GM19397 (cell line): Measurements from ENCODE around the gene B3GALT4.
A peak's percentile ranks its signal among the peaks of the same experiment; 100 is the strongest.
"Not testable (repeated sequence)": the region's sequence is repeated elsewhere in the genome, so short reads cannot be mapped to it uniquely, and the experiment has no call there.

Experiments
- ATAC-seq: cut with Tn5 transposase; IDR thresholded peaks from one replicate; pipeline ENCODE4 v1.9.1; 2021; ENCODE audit warnings: mild to moderate bottlenecking, moderate library complexity; ENCODE audit not compliant: unreplicated experiment

B3GALT4 gene

DNA sequence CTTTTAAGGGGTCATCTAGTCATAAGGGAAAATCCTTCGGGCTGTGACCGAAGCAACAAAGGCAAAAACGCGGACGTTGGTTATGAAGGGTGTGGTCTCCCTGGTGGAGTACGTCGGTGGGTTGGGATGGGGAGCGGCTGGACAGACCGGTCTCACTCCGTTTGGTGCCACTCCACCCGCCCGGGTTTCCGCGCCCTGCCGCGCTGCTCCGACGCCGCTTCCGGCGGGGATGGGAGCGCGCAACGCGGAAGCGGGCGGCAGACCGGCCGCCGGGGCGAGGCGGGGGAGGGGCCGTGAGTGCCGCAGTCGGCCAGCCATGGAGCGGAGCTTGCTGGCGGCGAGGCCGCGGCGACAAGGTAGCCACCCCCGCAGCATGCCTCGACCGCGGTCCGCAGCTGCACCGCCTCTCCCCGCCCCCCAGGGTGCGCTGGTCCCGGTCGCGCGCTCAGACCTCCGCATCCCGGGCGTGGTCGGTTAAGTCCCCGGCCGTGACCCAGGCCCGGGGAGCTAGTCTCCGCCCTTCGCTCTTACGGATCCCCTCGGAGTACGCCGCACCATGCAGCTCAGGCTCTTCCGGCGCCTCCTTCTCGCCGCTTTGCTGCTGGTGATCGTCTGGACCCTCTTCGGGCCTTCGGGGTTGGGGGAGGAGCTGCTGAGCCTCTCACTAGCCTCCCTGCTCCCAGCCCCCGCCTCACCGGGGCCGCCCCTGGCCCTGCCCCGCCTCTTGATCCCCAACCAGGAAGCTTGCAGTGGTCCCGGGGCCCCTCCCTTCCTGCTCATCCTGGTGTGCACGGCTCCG is at the start of gene B3GALT4:
TSS of gene B3GALT4 (plus strand) at position 260 of the 799 bp plus-strand sequence. CDS start at position 557, 297 bp downstream.
- peak; percentile 48 for ATAC-seq

DNA sequence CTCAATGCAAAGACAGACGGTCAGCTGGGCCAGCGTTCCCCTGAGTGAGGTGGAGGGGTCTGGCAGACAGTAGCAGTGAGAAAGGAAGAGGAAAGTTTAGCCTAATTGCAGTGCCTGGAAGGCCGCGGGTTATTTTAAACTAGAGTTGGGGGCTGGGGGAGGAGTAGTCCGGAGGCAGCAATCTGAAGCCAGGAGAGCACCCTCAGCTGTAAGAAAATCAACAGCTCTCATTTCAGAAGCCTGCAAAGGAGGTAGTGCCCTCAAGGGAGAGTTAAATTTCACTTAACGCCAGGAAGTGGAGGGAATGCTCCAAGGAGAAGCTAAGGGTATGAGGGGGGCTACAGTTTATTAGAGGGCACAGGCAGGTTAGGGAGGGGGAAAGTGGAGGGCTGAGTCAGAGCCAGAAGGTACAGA is 41.7 kb upstream of the B3GALT4 start:
- no peak for ATAC-seq

DNA sequence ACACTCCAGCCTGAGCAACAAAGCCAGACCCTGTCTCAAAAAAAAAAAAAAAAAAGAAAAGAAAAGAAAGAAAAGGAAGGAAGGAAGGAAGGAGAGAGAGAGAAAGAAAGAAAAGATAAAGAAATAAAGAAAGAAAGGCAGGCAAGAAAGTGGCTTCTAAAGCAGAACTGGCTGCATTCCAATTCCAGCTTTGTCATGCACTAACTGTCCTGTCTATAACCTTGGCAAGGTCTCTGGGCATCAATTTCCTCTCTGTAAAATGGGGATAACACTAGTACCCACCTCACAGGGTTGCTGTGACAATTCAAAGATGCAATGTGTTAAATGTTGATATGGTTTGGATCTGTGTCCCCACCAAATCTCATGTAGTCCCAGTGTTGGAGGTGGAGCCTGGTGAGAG is 40.6 kb upstream of the B3GALT4 start:
- ATAC-seq = no peak

- ATAC-seq = no peak
Measured at GRCh38 chr6:33236852-33237251, 40.1 kb upstream of the B3GALT4 start.

GRCh38 chr6:33237741-33238140 is 39.2 kb upstream of the B3GALT4 start:
- ATAC-seq = no peak

DNA sequence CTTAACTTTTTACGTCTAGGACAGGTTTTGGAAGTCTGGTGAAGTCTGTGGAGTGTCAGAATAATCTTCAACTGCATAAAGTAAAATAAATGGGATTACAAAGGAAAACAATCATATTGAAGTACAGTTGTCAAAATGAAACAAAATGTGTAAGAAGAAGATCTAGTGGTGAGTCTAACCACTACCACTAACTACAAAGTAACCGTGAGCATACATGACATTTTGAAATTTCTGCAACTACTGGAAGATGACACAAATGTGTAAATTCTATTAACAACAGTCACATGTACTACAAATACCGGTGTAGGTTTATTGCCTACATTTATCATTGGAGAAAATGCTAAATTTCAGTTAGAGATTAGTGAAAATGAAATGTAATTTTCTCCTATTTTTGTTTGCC is 35.0 kb upstream of the B3GALT4 start:
- no peak for ATAC-seq

DNA sequence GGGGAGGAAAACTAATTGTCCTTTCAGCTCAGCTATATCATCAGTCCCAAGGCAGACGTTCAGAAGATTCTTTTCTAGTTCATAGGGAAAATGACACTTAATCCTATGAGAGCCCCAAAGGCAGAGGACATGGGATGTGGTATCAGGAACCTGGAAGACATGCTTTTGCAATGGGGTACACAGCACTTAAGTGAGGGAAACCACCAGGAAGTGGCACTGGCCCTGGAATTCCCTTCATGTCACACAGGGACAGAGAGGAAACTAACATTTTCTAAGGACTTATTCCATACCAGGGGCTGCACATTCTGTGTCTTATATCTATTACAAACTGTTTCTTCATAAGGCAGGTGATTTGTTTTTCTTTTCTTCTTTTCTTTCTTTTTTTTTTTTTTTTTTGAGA is 33.4 kb upstream of the B3GALT4 start:
- no peak for ATAC-seq

DNA sequence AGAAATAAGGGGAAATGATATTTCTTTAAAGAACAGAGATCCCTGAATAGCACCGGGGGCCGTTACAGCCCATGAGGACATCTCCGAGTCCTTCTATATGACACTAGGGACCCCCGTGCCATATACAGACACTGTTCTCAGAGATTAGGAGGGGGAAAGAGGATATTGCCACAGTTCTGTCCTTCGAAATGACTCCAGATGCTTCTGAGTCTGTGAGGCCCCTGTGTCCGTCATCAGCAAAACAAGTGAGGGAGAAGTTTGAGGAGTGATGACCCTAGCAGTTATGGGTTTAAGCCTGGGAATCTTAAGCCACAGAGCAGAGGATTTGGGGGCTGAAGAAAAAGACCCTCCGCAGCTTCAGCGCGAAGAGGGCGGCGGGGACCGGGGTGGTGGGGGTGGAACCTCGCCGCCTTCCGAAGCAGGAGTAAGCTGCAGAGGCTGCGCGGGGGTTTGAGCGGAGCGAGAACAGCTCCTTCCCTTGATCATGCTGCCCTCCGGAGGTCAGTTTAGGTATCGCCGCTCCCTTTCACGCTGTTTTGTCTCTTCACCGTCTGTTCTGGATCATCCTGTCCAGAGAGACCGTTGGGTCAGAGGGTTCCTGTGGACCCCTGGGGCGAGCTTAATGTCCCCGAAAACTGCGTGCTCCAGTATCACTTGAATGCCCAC is 28.8 kb upstream of the B3GALT4 start:
- peak; percentile 28 for ATAC-seq

GRCh38 chr6:33248643-33248931 is 28.3 kb upstream of the B3GALT4 start:
- ATAC-seq = peak; percentile 6

GRCh38 chr6:33248932-33249731 is 27.8 kb upstream of the B3GALT4 start:
- peak; percentile 83 for ATAC-seq

- ATAC-seq = peak; percentile 5
Measured at GRCh38 chr6:33249732-33250630, 26.9 kb upstream of the B3GALT4 start.

DNA sequence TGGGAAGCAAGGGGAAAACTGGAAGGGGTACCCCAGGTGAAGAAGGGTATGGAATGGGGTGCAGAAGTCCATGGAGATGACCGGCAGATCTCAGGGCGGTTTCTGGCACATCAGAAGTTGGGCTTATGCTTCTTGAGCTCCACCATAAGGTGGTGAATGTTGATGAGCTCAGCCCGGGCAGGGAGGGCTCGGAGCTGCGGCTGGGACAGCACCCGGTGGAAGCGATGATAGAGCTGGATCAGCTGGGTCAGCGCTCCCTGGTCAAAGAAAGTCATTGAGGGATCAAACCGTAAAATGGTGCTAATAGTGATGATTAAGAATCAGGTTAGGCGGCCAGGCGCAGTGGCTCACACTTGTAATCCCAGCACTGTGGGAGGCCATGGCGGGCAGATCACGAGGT is 26.2 kb upstream of the B3GALT4 start:
- no peak for ATAC-seq

- ATAC-seq = no peak
Measured at GRCh38 chr6:33251395-33252012, 25.4 kb upstream of the B3GALT4 start.

GRCh38 chr6:33252759-33253158 is 24.2 kb upstream of the B3GALT4 start:
- ATAC-seq = no peak

GRCh38 chr6:33254591-33254990 is 22.3 kb upstream of the B3GALT4 start:
- ATAC-seq = no peak

DNA sequence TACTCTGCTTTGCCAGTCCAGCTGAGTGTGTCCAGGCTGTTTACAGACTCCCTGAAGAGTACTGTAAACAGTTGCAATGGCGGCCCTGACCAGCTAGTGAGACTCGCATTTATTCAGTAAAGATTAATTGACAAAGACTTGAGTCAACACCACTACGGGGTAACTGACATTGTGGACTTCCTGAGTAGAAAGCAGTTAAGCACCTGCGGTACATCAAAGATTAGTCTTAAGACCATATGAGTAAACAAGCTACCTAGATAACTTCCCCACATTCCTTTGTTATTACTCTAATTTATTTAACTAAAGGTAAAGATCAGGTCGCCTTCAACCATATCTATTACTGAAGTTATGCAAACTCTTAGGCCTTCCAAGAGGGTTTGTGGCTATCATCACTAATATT is 17.9 kb upstream of the B3GALT4 start:
- ATAC-seq = no peak

DNA sequence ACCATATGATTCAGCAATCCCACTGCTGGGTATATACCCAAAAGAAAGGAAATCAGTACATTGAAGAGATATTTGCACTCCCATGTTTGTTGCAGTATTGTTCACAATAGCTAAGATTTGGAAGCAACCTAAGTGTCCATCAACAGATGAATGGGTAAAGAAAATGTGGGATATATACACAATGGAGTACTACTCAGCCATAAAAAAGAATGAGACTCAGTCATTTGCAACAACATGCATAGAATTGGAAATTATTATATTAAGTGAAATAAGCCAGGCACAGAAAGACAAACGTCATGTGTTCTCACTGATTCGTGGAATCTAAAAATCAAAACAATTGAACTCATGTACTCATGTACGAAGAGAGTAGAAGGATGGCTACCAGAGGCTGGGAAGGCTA is 14.4 kb upstream of the B3GALT4 start:
- not testable (repeated sequence) for ATAC-seq

GRCh38 chr6:33264015-33264414 is 12.9 kb upstream of the B3GALT4 start:
- ATAC-seq = no peak

- no peak for ATAC-seq
Measured at GRCh38 chr6:33271117-33271467, 5.8 kb upstream of the B3GALT4 start.

GRCh38 chr6:33271468-33272274 is 5.3 kb upstream of the B3GALT4 start, which contains the start of the genes RPS18 and VPS52:
RPS18 (plus strand) TSS chr6:33272075; CDS start chr6:33272120, 45 bp downstream.
VPS52 (minus strand) TSS chr6:33271876; CDS start chr6:33271675, 201 bp downstream.
- ATAC-seq = peak; percentile 76
